Hepatocyte (in vitro differentiated cells): Measurements from ENCODE around the gene GLB1L2. TPM values are rescaled to one million over a fixed set of nuclear protein-coding genes. Genes with fewer than 3 reads are reported as not detected.

Source experiments
- DNase-seq: peaks from one replicate; pipeline ENCODE4 v3.0.0-alpha.2; 2016; ENCODE audit warnings: low spot score
- H2AFZ ChIP-seq: fragments of 200-600 bp; sonication (generic); 2 replicates; pipeline ENCODE4 v1.6.0; 2016; ENCODE audit warnings: antibody characterized with exemption, mild to moderate bottlenecking
- H3K27ac ChIP-seq: fragments of 200-600 bp; sonication (generic); 2 replicates; pipeline ENCODE4 v1.5.1; 2016; ENCODE audit warnings: mild to moderate bottlenecking
- H3K27me3 ChIP-seq: fragments of 200-600 bp; sonication (generic); 2 replicates; pipeline ENCODE4 v1.6.1; 2016
- H3K36me3 ChIP-seq: fragments of 200-600 bp; sonication (generic); replicated peaks from 2 replicates; pipeline ENCODE4 v1.5.1; 2016; ENCODE audit warnings: low read depth; ENCODE audit not compliant: insufficient read depth
- H3K4me1 ChIP-seq: fragments of 200-600 bp; sonication (generic); 2 replicates; pipeline ENCODE4 v1.5.1; 2016; ENCODE audit warnings: mild to moderate bottlenecking, moderate library complexity; ENCODE audit not compliant: insufficient read depth
- H3K4me2 ChIP-seq: fragments of 200-600 bp; sonication (generic); 2 replicates; pipeline ENCODE4 v1.6.0; 2016
- H3K4me3 ChIP-seq: fragments of 200-600 bp; sonication (generic); 2 replicates; pipeline ENCODE4 v1.5.1; 2016; ENCODE audit warnings: mild to moderate bottlenecking
- H3K79me2 ChIP-seq: fragments of 200-600 bp; sonication (generic); 2 replicates; pipeline ENCODE4 v1.6.0; 2017; ENCODE audit warnings: mild to moderate bottlenecking
- H3K9me2 ChIP-seq: fragments of 200-600 bp; sonication (generic); replicated peaks from 2 replicates; pipeline ENCODE4 v1.6.0; 2017; ENCODE audit warnings: mild to moderate bottlenecking; ENCODE audit not compliant: insufficient read depth
- H3K9me3 ChIP-seq: fragments of 200-600 bp; sonication (generic); 2 replicates; pipeline ENCODE4 v1.5.1; 2016; ENCODE audit warnings: low read depth, mild to moderate bottlenecking
- H4K20me1 ChIP-seq: fragments of 200-600 bp; sonication (generic); 2 replicates; pipeline ENCODE4 v1.6.0; 2016; ENCODE audit warnings: mild to moderate bottlenecking; ENCODE audit not compliant: insufficient read depth, poor library complexity, severe bottlenecking
- CTCF ChIP-seq: fragments of 200-600 bp; sonication (generic); IDR thresholded peaks from 2 replicates; pipeline ENCODE4 v1.5.1; 2016; ENCODE audit warnings: antibody characterized with exemption, mild to moderate bottlenecking; ENCODE audit not compliant: poor library complexity
- EZH2 ChIP-seq: fragments of 200-600 bp; sonication (generic); IDR thresholded peaks from 2 replicates; pipeline ENCODE4 v1.6.1; 2016; ENCODE audit warnings: antibody characterized with exemption, mild to moderate bottlenecking, borderline replicate concordance
- EZH2phosphoT487 ChIP-seq: fragments of 200-600 bp; sonication (generic); IDR thresholded peaks from one replicate; pipeline ENCODE4 v1.6.1; 2018; ENCODE audit warnings: antibody characterized with exemption, mild to moderate bottlenecking, low read depth, moderate library complexity; ENCODE audit not compliant: unreplicated experiment, severe bottlenecking
- WGBS: methylation state at CpG from one replicate; pipeline ENCODE4 v1.1.6; 2016; ENCODE audit warnings: low lambda C conversion rate; ENCODE audit errors: missing lambda C conversion rate; 5-methylcytosine and 5-hydroxymethylcytosine counted together
- polyA plus RNA-seq: library from polyadenylated mRNA; unstranded; fragments of >200 nt; fragmentation: Nextera tagmentation; extraction: Ambion mirVana; gene quantifications from 2 replicates; pipeline ENCODE4 v1.2.1, GENCODE V29; 2016
- total RNA-seq: library from RNA; depleted of rRNA; stranded (reverse); fragments of >200 nt; gene quantifications from 2 replicates; pipeline ENCODE4 v1.2.3, GENCODE V29; 2014

GLB1L2 gene
- total and polyA plus RNA-seq, 2 experiments from 2014 or later, result 3.3 to 3.7 TPM

- Histone ChIP-seq H3K4me1 (no peaks in the 10 kb centered on the region), H3K79me2 (no peaks in the 10 kb centered on the region), H2AFZ (no peak overlapping the region), H3K27ac (no peak overlapping the region), H3K4me2 (no peak overlapping the region), H4K20me1 (no peaks in the 10 kb centered on the region), H3K9me3 (no peaks in the 10 kb centered on the region), H3K36me3 (no peaks in the 10 kb centered on the region), H3K27me3 (peaks cover 32% of the 10 kb centered on the region), H3K9me2 (no peaks in the 10 kb centered on the region), H3K4me3 (no peak overlapping the region)
- DNase-seq, result no peak
- TF ChIP-seq EZH2phosphoT487 (no peak), CTCF (no peak), EZH2 (no peak)
- WGBS, result 92% methylated on average over 7 of the region's 8 CpGs
These were observed 73.6 kb downstream of the GLB1L2 start for GRCh38 chr11:134405436-134405835.

GRCh38 chr11:134405841-134406240 is 74.1 kb downstream of the GLB1L2 start:
- no peak overlapping the region for H2AFZ ChIP-seq
- no peaks in the 10 kb centered on the region for H3K9me2 ChIP-seq
- 87% methylated on average over 9 of the region's 9 CpGs for WGBS
- H4K20me1 ChIP-seq, result no peaks in the 10 kb centered on the region
- no peaks in the 10 kb centered on the region for H3K79me2 ChIP-seq
- TF ChIP-seq EZH2phosphoT487 (no peak), EZH2 (no peak)
- H3K4me2 ChIP-seq, result no peak overlapping the region
- no peak overlapping the region for H3K27ac ChIP-seq
- no peaks in the 10 kb centered on the region for H3K9me3 ChIP-seq
- H3K4me1 ChIP-seq, result no peaks in the 10 kb centered on the region
- H3K27me3 ChIP-seq, result peaks cover 36% of the 10 kb centered on the region
- no peak for DNase-seq
- H3K36me3 ChIP-seq, result no peaks in the 10 kb centered on the region
- no peak overlapping the region for H3K4me3 ChIP-seq

GRCh38 chr11:134406264-134407185 is 74.7 kb downstream of the GLB1L2 start:
- DNase-seq, result no peak
- no peak overlapping the region for H2AFZ ChIP-seq
- H3K79me2 ChIP-seq, result no peaks in the 10 kb centered on the region
- H3K4me3 ChIP-seq, result no peak overlapping the region
- H3K36me3 ChIP-seq, result no peaks in the 10 kb centered on the region
- 92% methylated on average over 11 of the region's 11 CpGs for WGBS
- peaks cover 43% of the 10 kb centered on the region for H3K27me3 ChIP-seq
- H3K4me1 ChIP-seq, result no peaks in the 10 kb centered on the region
- H3K4me2 ChIP-seq, result no peak overlapping the region
- no peaks in the 10 kb centered on the region for H3K9me2 ChIP-seq
- TF ChIP-seq EZH2phosphoT487, result no peak
- no peak overlapping the region for H3K27ac ChIP-seq
- H3K9me3 ChIP-seq, result no peaks in the 10 kb centered on the region
- no peaks in the 10 kb centered on the region for H4K20me1 ChIP-seq

- H3K4me1 ChIP-seq, result no peaks in the 10 kb centered on the region
- no peak overlapping the region for H3K4me2 ChIP-seq
- no peak for DNase-seq
- no peak for TF ChIP-seq CTCF
- no peak for TF ChIP-seq EZH2
- no peak for TF ChIP-seq EZH2phosphoT487
- H3K27ac ChIP-seq, result no peak overlapping the region
- no peaks in the 10 kb centered on the region for H4K20me1 ChIP-seq
- peaks cover 45% of the 10 kb centered on the region for H3K27me3 ChIP-seq
- no peaks in the 10 kb centered on the region for H3K36me3 ChIP-seq
- no peak overlapping the region for H3K4me3 ChIP-seq
- no peaks in the 10 kb centered on the region for H3K9me3 ChIP-seq
- H3K9me2 ChIP-seq, result no peaks in the 10 kb centered on the region
- H2AFZ ChIP-seq, result no peak overlapping the region
- H3K79me2 ChIP-seq, result no peaks in the 10 kb centered on the region
- WGBS, result 77% methylated on average over 12 of the region's 12 CpGs
These were observed 75.6 kb downstream of the GLB1L2 start for GRCh38 chr11:134407321-134407828.
